Nephron (organoid): Measurements from ENCODE around the gene PTPRM.
A peak's percentile ranks its signal among the peaks of the same experiment; 100 is the strongest.

Source experiments
- H3K27ac Mint-ChIP-seq, 3 experiments: 2 replicates each; pipeline ENCODE4 v1.8.0; 2020; ENCODE audit warnings: mixed read lengths in 3 of 3, mild to moderate bottlenecking in 2 of 3, moderate library complexity in 1 of 3
- H3K27me3 Mint-ChIP-seq: 2 replicates; pipeline ENCODE4 v1.8.0; 2021; ENCODE audit warnings: low read depth, mild to moderate bottlenecking, moderate library complexity, mixed read lengths
- H3K36me3 Mint-ChIP-seq: 2 replicates; pipeline ENCODE4 v1.8.0; 2020; ENCODE audit warnings: low read depth, mixed read lengths
- H3K4me1 Mint-ChIP-seq: 2 replicates; pipeline ENCODE4 v1.8.0; 2020; ENCODE audit warnings: mixed read lengths
- H3K4me3 Mint-ChIP-seq, 3 experiments: 2 replicates each; pipeline ENCODE4 v1.8.0; 2020; ENCODE audit warnings: mild to moderate bottlenecking in 3 of 3, mixed read lengths in 3 of 3, moderate library complexity in 2 of 3
- H3K9me3 Mint-ChIP-seq: 2 replicates; pipeline ENCODE4 v1.8.0; 2020; ENCODE audit warnings: mixed read lengths
- TF ChIP-seq, protein P1 (sequence below), 3 experiments: fragments of 200-600 bp; sonication (generic); IDR thresholded peaks; one replicate each; pipeline ENCODE4 v1.5.0; 2021; ENCODE audit warnings: antibody characterized with exemption in 3 of 3; ENCODE audit not compliant: unreplicated experiment in 3 of 3

Gene PTPRM

DNA sequence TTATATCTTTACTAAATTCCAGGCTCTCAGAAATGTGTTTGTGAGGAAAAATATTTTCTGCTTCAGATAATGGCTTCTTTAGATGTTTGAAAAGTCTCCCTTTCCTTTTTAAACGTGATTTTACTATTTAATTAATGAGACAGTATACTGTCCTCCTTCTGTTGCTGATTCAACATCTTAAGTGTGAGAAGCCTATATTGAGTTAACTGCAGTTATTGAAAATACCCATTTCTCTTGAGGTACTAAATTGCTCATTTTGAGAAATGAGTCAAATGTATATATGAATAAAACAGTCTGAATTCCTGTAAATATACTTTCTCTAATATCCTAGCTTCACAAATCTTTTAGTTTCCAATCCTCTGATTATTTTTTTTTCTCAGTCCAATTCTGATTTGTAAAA, 470.2 kb downstream of the PTPRM start:
- TF ChIP-seq, protein P1, sequence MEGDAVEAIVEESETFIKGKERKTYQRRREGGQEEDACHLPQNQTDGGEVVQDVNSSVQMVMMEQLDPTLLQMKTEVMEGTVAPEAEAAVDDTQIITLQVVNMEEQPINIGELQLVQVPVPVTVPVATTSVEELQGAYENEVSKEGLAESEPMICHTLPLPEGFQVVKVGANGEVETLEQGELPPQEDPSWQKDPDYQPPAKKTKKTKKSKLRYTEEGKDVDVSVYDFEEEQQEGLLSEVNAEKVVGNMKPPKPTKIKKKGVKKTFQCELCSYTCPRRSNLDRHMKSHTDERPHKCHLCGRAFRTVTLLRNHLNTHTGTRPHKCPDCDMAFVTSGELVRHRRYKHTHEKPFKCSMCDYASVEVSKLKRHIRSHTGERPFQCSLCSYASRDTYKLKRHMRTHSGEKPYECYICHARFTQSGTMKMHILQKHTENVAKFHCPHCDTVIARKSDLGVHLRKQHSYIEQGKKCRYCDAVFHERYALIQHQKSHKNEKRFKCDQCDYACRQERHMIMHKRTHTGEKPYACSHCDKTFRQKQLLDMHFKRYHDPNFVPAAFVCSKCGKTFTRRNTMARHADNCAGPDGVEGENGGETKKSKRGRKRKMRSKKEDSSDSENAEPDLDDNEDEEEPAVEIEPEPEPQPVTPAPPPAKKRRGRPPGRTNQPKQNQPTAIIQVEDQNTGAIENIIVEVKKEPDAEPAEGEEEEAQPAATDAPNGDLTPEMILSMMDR (IDR thresholded peaks at IDR 0.05; ENCODE audit: unreplicated experiment in 3 of 3), result no peak
- Mint-ChIP-seq H3K36me3 (no peaks in the 10 kb centered on the region), H3K27me3 (no peaks in the 10 kb centered on the region), H3K9me3 (no peaks in the 10 kb centered on the region), H3K27ac (no peak overlapping the region), H3K4me3 (no peak overlapping the region), H3K4me1 (peaks cover 6% of the 10 kb centered on the region)

DNA sequence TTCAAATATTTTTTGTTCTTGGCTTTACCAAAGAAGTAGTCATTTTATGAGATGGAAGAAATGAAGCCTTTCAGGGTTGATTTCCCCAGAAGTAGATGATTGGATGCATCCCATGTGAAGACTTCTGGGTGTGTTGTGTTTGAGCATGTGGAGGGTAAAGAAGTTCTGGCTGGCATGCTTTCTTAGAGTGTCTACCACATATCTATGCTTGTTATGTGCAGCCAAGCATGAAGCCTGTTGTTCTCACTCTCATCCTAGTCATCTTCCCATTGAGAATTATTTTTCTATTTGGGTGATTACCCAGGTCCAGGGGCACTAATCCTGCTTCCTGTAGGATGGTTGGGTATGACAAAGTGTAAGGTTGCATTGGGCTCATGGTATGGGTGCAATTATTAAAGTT, 472.9 kb downstream of the PTPRM start:
- Mint-ChIP-seq H3K4me1 (peaks cover 9% of the 10 kb centered on the region), H3K9me3 (no peaks in the 10 kb centered on the region)
- TF ChIP-seq, protein P1 (IDR thresholded peaks at IDR 0.05; ENCODE audit: unreplicated experiment in 3 of 3), result no peak

DNA sequence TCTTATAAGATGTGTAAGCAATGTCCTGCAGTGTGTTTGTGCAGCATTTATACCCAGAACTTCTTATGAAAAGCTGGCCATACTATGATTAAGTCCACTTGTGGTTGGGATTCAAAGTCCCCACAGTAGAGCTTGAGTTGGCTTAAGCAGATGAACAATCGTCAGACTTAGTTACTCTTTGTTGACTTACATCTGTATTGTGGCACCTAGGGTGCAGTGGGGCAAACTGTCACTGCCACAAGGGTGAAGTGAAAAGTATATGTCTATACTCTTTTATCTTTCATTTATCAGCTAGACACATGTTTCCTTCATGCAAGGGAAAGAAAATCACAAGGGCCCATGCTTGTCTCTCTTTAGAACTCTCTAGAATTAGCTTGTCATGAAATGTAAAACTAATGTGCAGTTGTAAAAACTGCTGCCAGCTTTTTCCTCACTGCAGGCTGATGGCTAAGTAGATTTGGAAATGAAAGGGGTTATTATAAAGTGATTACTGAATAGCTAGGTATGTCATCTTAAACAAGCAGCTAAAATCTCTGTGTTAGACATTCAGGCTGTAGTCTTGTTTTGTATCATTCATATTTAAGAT, 474.5 kb downstream of the PTPRM start:
- Mint-ChIP-seq H3K4me1 (peaks cover 9% of the 10 kb centered on the region), H3K36me3 (no peaks in the 10 kb centered on the region), H3K4me3 (no peak overlapping the region), H3K9me3 (no peaks in the 10 kb centered on the region), H3K27me3 (no peaks in the 10 kb centered on the region), H3K27ac (no peak overlapping the region)
- TF ChIP-seq, protein P1 (IDR thresholded peaks at IDR 0.05; ENCODE audit: unreplicated experiment in 3 of 3), result no peak

More for the DNA sequence above, 472.9 kb downstream of the PTPRM start:
- Mint-ChIP-seq H3K27me3 (no peaks in the 10 kb centered on the region), H3K4me3 (no peak overlapping the region), H3K27ac (no peak overlapping the region), H3K36me3 (no peaks in the 10 kb centered on the region)

DNA sequence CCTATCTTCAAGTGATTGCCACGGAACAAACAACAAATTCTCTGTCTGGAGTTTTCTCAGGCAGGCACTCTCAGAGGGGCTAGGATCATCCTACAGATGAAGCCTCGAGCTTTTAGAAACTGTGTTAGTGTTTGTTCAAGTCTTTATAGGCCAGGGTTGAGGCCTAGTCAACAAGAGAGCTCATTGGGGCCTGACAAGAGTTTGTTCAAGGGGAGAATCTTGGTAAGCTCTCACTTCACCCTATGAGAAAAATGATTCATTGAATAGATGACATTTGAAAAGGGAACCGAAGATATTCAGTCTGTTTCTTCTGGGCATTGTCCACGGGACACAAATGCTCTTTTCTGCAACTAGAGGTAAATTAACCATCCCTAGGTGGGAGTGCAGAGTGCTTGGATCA, 476.9 kb downstream of the PTPRM start:
- peaks cover 5% of the 10 kb centered on the region for H3K4me1 Mint-ChIP-seq
- no peak overlapping the region for H3K4me3 Mint-ChIP-seq
- TF ChIP-seq, protein P1 (IDR thresholded peaks at IDR 0.05; ENCODE audit: unreplicated experiment in 3 of 3), result no peak
- H3K27me3 Mint-ChIP-seq, result no peaks in the 10 kb centered on the region
- H3K9me3 Mint-ChIP-seq, result no peaks in the 10 kb centered on the region
- no peaks in the 10 kb centered on the region for H3K36me3 Mint-ChIP-seq
- H3K27ac Mint-ChIP-seq, result peak overlapping the region in 2 of 3 experiments; percentile 19 to 47

DNA sequence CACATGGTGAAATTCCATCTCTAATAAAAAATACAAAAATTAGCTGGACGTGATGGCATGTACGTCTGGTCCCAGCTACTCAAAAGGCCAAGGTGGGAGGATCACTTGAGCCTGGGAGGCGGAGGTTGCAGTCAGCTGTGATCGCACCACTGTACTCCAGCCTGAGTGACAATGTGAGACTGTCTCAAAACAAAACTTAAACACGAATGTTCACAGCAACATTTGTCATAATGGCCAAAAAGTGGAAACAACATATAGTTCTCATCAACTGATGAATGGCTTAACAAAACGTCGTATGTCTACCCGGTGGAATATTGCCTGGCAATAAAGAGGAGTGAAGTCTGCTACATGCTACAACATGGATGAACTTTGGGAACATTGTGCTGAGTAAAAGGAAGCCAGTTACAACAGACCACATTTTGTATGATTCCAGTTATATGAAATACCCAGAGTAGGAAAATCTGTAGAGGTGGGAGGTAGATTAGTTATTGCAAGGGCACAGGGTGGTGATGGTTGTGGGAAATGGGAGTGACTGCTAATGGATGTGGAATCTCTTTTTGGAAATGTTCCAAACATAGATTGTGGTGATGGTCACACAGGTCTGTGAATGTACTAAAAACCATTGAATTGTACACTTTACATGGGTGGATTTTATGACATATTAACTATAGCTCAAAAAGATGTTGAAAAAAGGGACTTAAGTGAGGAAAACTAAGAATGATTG, 478.2 kb downstream of the PTPRM start:
- Mint-ChIP-seq H3K4me3 (no peak overlapping the region), H3K27me3 (no peaks in the 10 kb centered on the region), H3K4me1 (peaks cover 13% of the 10 kb centered on the region), H3K36me3 (no peaks in the 10 kb centered on the region), H3K9me3 (no peaks in the 10 kb centered on the region), H3K27ac (no peak overlapping the region)
- TF ChIP-seq, protein P1 (IDR thresholded peaks at IDR 0.05; ENCODE audit: unreplicated experiment in 3 of 3), result no peak

DNA sequence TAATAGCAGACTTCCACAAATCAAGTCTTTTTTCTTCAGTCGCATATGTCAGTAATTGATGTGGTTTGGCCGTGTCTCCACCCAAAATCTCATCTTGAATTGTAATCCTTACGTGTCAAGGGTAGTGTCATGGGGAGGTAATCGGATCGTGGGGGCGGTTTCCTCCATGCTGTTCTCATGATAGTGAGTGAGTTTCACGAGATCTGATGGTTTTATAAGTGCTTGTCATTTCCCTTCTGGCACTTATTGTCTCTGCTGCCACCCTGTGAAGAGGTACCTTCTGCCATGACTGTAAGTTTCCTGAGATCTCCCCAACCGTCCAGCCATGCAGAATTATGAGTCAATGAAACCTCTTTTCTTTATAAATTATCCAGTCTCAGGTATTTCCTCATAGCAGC, 478.8 kb downstream of the PTPRM start:
- H3K9me3 Mint-ChIP-seq, result no peaks in the 10 kb centered on the region
- H3K36me3 Mint-ChIP-seq, result no peaks in the 10 kb centered on the region

More for the DNA sequence above, 478.8 kb downstream of the PTPRM start:
- Mint-ChIP-seq H3K27me3 (no peaks in the 10 kb centered on the region), H3K27ac (no peak overlapping the region), H3K4me3 (no peak overlapping the region), H3K4me1 (peaks cover 13% of the 10 kb centered on the region)
- TF ChIP-seq, protein P1 (IDR thresholded peaks at IDR 0.05; ENCODE audit: unreplicated experiment in 3 of 3), result no peak
